OCI-LY7 (cell line): ENCODE data around the gene LAPTM5. TPM values are rescaled to one million over a fixed set of nuclear protein-coding genes. Genes with fewer than 3 reads are reported as not detected.

Source experiments
- BruUV-seq: library from RNA; stranded (reverse); fragments of 400-500 nt; replicated peaks from 2 replicates; lab custom pipeline; 2021; lab: Mats Ljungman, UMichigan
- CTCF ChIA-PET: fragments of 300-600 bp; sonication (Branson Sonifier 250); formaldehyde crosslinking; loops from one replicate; lab custom pipeline; 2022; ENCODE audit warnings: antibody characterized with exemption; ENCODE audit not compliant: unreplicated experiment; lab: Charles Lee
- POLR2A ChIA-PET: fragments of 300-600 bp; sonication (Branson Sonifier 250); formaldehyde crosslinking; loops from one replicate; lab custom pipeline; 2022; ENCODE audit warnings: antibody characterized with exemption; lab: Charles Lee
- DNase-seq: peaks from one replicate; pipeline ENCODE4 v3.0.0-alpha.2; 2015; ENCODE audit warnings: low spot score
- H2AFZ ChIP-seq: fragments of 200-600 bp; sonication (generic), shearing (Covaris generic); 2 replicates; pipeline ENCODE4 v1.6.1; 2014; ENCODE audit warnings: mild to moderate bottlenecking, antibody characterized with exemption, low read length, moderate library complexity
- H3K27ac ChIP-seq: fragments of 200-600 bp; sonication (generic); 2 replicates; pipeline ENCODE4 v1.5.1; 2014; ENCODE audit warnings: mixed run types, low read depth, mild to moderate bottlenecking, moderate library complexity, low read length, inconsistent platforms; ENCODE audit not compliant: poor library complexity, severe bottlenecking
- H3K36me3 ChIP-seq: fragments of 200-600 bp; sonication (generic); 2 replicates; pipeline ENCODE4 v1.6.1; 2014; ENCODE audit warnings: mild to moderate bottlenecking, antibody characterized with exemption, low read length, moderate library complexity, mixed read lengths; ENCODE audit not compliant: insufficient read depth
- H3K4me1 ChIP-seq: fragments of 200-600 bp; sonication (generic); 2 replicates; pipeline ENCODE4 v1.5.1; 2014; ENCODE audit warnings: mild to moderate bottlenecking, low read length; ENCODE audit not compliant: insufficient read depth, poor library complexity, severe bottlenecking
- H3K4me2 ChIP-seq: fragments of 200-600 bp; sonication (generic); 2 replicates; pipeline ENCODE4 v1.6.1; 2014; ENCODE audit warnings: mild to moderate bottlenecking, low read length
- H3K4me3 ChIP-seq: fragments of 200-600 bp; sonication (generic); 2 replicates; pipeline ENCODE4 v1.5.1; 2014; ENCODE audit warnings: mild to moderate bottlenecking, low read depth, low read length; ENCODE audit not compliant: poor library complexity, severe bottlenecking
- H3K79me2 ChIP-seq: fragments of 200-600 bp; sonication (generic); 2 replicates; pipeline ENCODE4 v1.6.1; 2016; ENCODE audit warnings: low read depth, mild to moderate bottlenecking, low read length, moderate library complexity, mixed read lengths; ENCODE audit not compliant: insufficient read depth
- H3K9me2 ChIP-seq: fragments of 200-600 bp; sonication (generic); 2 replicates; pipeline ENCODE4 v1.6.1; 2016; ENCODE audit warnings: mild to moderate bottlenecking, low read length, mixed read lengths; ENCODE audit not compliant: insufficient read depth
- H3K9me3 ChIP-seq: fragments of 200-600 bp; sonication (generic); 2 replicates; pipeline ENCODE4 v1.6.1; 2014; ENCODE audit warnings: mild to moderate bottlenecking, mixed run types, low read length, mixed read lengths
- H4K20me1 ChIP-seq: fragments of 200-600 bp; sonication (generic); 2 replicates; pipeline ENCODE4 v1.6.1; 2014; ENCODE audit warnings: mild to moderate bottlenecking, antibody characterized with exemption, low read length, moderate library complexity, mixed read lengths; ENCODE audit not compliant: insufficient read depth
- EZH2phosphoT487 ChIP-seq: fragments of 200-600 bp; sonication (generic); IDR thresholded peaks from 2 replicates; pipeline ENCODE4 v1.6.1; 2018; ENCODE audit warnings: low read depth, borderline replicate concordance, mild to moderate bottlenecking, mixed run types, antibody characterized with exemption, low read length, moderate library complexity, mixed read lengths
- intact Hi-C: fragments of 100-400 bp; cut with micrococcal nuclease; formaldehyde crosslinking; loops from one replicate; pipeline ENCODE4 v1.10.0; 2022; ENCODE audit not compliant: unreplicated experiment
- total RNA-seq, 2 experiments: library from RNA; depleted of rRNA in 1 of 2; stranded (reverse); fragments of >200 nt in 1 of 2; shearing (Covaris generic) in 1 of 2; gene quantifications; 2 replicates each; pipeline ENCODE4 v1.2.3, GENCODE V29; 2014 to 2022
- TF ChIP-seq, protein P1 (sequence below): fragments of 200-600 bp; sonication (generic); conservative IDR thresholded peaks from 2 replicates; pipeline ENCODE4 v1.5.1; 2014; ENCODE audit warnings: mild to moderate bottlenecking, antibody characterized with exemption, low read length, moderate library complexity, mixed read lengths

LAPTM5 gene
- total RNA-seq, 2 experiments from 2014 or later: 113 to 137 TPM

DNA sequence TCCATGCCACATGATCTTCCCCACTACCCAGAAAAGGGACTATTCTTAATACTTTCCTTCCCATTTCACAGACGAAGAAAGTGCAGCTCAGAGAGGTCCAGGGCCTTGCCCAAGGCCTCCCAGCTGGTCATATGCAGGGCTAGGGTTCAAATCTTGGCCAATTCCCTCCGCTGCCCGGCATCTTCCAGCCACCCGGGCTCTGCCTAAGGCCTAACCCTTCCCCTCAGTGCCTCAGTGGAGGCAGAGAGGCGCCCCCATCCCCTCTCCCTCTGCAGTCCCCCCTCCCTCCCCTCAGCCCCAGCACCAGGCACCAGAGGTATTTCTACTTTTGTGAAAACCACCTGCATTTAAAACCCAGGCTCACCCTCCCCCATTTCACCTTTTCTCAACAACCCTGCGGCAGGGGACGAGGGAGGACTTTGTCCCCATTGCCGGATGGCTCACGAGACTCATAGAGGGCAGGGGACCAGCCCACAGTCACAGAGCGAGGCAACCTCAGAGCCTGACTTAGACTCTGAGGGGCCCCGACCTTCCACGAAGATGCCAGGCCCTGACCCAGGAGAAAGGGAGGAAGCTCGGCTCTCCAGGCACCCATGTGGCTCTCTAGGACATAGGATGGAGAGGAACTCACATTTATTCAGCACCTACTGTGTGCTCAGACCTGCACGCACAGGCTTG lies 12.3 kb downstream of the LAPTM5 start:
- Histone ChIP-seq H3K4me1 (peaks cover 99% of the 10 kb centered on the region), H3K9me2 (no peaks in the 10 kb centered on the region), H2AFZ (no peak overlapping the region), H4K20me1 (peaks cover 6% of the 10 kb centered on the region; the same call in 1 of the 2 replicates), H3K4me2 (peak overlapping the region; percentile 70), H3K27ac (peak overlapping the region; percentile 74), H3K36me3 (no peaks in the 10 kb centered on the region), H3K4me3 (peak overlapping the region; percentile 8), H3K9me3 (no peaks in the 10 kb centered on the region), H3K79me2 (no peaks in the 10 kb centered on the region; the same call in 1 of the 2 replicates)
- no TSS peak for BruUV-seq
- TF ChIP-seq, protein P1, sequence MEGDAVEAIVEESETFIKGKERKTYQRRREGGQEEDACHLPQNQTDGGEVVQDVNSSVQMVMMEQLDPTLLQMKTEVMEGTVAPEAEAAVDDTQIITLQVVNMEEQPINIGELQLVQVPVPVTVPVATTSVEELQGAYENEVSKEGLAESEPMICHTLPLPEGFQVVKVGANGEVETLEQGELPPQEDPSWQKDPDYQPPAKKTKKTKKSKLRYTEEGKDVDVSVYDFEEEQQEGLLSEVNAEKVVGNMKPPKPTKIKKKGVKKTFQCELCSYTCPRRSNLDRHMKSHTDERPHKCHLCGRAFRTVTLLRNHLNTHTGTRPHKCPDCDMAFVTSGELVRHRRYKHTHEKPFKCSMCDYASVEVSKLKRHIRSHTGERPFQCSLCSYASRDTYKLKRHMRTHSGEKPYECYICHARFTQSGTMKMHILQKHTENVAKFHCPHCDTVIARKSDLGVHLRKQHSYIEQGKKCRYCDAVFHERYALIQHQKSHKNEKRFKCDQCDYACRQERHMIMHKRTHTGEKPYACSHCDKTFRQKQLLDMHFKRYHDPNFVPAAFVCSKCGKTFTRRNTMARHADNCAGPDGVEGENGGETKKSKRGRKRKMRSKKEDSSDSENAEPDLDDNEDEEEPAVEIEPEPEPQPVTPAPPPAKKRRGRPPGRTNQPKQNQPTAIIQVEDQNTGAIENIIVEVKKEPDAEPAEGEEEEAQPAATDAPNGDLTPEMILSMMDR: no peak
- no peak for TF ChIP-seq EZH2phosphoT487
- ChIA-PET CTCF (no interaction called here), POLR2A (interaction anchor here (0.7 to 4.7 kb wide), 5 partner anchors 10 to 25 kb away, joined by 3 to 55 read pairs (median 15); partner anchors contain the start of gene LAPTM5)
- DNase-seq: no peak
- intact Hi-C loops: no loop called here

DNA sequence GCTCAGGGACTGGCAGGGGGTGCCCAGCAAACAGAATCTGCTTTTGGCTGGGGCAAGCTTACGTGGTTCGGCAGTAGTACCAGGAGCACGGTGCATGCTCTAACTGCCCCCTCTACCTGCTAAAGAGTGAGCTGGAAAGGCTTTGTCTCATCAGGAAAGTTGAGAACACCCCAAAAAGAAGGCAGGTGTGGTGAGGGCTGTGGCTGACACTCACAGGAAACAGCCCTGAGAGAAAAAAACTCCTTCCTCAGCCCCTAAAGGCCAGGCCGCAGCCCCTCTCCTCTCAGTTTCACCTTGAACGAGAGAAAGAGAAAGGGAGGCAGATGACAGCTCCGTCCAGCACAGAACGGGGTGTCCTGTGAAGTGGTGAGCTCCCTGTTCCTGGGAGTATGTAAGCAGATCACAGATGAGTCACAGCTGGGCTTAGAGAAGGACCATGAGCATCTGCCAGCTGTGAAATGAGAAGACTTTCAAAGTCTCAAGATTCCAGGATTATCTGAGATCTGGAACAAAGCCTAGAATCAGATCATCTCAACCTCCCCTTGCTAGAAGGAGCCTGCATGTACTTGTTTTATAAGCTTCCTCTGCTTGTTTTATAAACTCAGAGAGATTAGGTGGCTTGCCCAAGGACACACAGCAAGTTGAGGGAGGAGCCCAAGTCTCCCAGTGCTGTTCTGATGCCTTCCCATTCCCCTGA lies 13.4 kb downstream of the LAPTM5 start:
- H3K27ac ChIP-seq: peak overlapping the region; percentile 74
- H2AFZ ChIP-seq: no peak overlapping the region
- ChIA-PET CTCF (interaction anchor here (0.6 to 1.4 kb wide), 10 partner anchors 10 to 60 kb away, joined by 3 to 7 read pairs (median 4); partner anchors contain the start of gene LAPTM5), POLR2A (interaction anchor here (0.7 to 4.7 kb wide), 9 partner anchors 8 to 34 kb away, joined by 3 to 55 read pairs (median 8); partner anchors contain the start of genes LAPTM5 and MATN1)
- peaks cover 8% of the 10 kb centered on the region; the same call in 1 of the 2 replicates for H3K36me3 ChIP-seq
- no TSS peak for BruUV-seq
- TF ChIP-seq EZH2phosphoT487: no peak
- TF ChIP-seq, protein P1: no peak
- H3K4me3 ChIP-seq: peak overlapping the region; percentile 31
- intact Hi-C loops: loop anchor here (5.0 kb wide), 1 partner anchor 33 kb away; no protein-coding TSS in a partner anchor
- no peaks in the 10 kb centered on the region; the same call in 1 of the 2 replicates for H3K79me2 ChIP-seq
- no peaks in the 10 kb centered on the region for H3K9me2 ChIP-seq
- DNase-seq: peak; percentile 50
- peaks cover 88% of the 10 kb centered on the region for H3K4me1 ChIP-seq
- H3K4me2 ChIP-seq: peak overlapping the region; percentile 70
- no peaks in the 10 kb centered on the region for H3K9me3 ChIP-seq
- peaks cover 6% of the 10 kb centered on the region; the same call in 1 of the 2 replicates for H4K20me1 ChIP-seq
